NB4 (cell line): ENCODE results near the gene THSD7A.

Experiments
- DNase-seq: peaks from one replicate; pipeline ENCODE4 v3.0.0; 2010; ENCODE audit warnings: low read depth
- H3K4me3 ChIP-seq: one replicate; pipeline ENCODE4 v1.5.1; 2011; ENCODE audit warnings: mild to moderate bottlenecking, low read depth, low read length, moderate library complexity
- MYC ChIP-seq: IDR thresholded peaks from 2 replicates; pipeline ENCODE4 v1.6.1; 2011; ENCODE audit warnings: low read depth, low read length
- POLR2A ChIP-seq: IDR thresholded peaks from 2 replicates; pipeline ENCODE4 v1.6.1; 2011; ENCODE audit warnings: mild to moderate bottlenecking; ENCODE audit not compliant: insufficient read length; ENCODE audit errors: extremely low read depth
- TF ChIP-seq, protein P1 (sequence below): IDR thresholded peaks from 2 replicates; pipeline ENCODE4 v1.6.1; 2011; ENCODE audit warnings: low read depth, low read length
- TF ChIP-seq, protein P2 (sequence below): IDR thresholded peaks from one replicate; pipeline ENCODE4 v1.5.1; 2012; ENCODE audit warnings: low read depth, low read length

Gene THSD7A

DNA sequence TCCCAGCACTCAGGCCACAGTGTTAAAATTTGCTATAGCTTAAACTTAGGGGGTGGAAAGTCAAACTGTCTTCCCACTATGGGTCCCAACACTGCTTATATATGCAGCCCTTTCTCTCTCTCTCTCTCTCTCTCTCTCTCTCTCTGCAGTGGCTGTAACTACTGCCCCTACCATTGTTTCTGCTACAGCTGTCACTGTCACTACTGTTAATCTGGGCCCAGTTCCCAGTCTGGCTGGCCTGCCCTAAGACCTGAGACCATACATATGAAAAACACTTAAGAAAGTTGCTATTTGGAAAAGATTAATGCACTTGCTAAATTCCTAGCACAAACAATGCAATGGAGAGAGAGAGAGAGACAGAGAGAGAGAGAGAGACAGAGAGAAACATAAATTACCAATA is 78.6 kb downstream of the THSD7A start:
- H3K4me3 ChIP-seq: no peak overlapping the region
- TF ChIP-seq, protein P1, sequence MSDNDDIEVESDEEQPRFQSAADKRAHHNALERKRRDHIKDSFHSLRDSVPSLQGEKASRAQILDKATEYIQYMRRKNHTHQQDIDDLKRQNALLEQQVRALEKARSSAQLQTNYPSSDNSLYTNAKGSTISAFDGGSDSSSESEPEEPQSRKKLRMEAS: no peak
- TF ChIP-seq, protein P2, sequence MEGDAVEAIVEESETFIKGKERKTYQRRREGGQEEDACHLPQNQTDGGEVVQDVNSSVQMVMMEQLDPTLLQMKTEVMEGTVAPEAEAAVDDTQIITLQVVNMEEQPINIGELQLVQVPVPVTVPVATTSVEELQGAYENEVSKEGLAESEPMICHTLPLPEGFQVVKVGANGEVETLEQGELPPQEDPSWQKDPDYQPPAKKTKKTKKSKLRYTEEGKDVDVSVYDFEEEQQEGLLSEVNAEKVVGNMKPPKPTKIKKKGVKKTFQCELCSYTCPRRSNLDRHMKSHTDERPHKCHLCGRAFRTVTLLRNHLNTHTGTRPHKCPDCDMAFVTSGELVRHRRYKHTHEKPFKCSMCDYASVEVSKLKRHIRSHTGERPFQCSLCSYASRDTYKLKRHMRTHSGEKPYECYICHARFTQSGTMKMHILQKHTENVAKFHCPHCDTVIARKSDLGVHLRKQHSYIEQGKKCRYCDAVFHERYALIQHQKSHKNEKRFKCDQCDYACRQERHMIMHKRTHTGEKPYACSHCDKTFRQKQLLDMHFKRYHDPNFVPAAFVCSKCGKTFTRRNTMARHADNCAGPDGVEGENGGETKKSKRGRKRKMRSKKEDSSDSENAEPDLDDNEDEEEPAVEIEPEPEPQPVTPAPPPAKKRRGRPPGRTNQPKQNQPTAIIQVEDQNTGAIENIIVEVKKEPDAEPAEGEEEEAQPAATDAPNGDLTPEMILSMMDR: no peak
- TF ChIP-seq POLR2A (no peak), MYC (no peak)
- DNase-seq: no peak

DNA sequence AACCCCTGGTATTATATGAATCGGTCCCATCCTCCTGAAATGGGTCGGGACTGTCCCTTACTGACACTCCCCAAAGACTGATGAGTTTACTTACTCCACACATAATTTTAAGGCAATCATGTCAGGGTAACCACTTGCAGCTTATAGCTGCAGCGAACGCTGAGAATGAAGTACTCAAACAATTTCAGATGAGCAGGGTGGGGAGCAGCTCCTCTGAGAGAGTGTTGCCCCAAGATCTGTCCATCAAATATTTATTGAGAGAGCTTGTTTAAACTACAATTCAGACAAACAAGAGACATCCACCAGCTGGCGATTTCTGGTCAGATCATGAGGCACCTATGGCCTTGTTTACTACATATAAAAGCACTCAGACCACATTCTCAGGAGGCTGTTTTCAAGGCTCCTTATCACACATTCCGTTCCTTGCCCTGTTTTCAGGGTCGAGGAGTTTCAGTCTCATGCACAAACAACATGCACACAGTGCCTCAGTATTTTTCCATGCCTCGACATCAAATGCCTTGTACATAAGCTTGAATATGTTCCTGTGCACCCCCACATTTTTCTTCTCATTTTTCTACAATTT is 80.1 kb downstream of the THSD7A start:
- no peak for DNase-seq
- TF ChIP-seq, protein P2: no peak
- TF ChIP-seq POLR2A (no peak), MYC (no peak)
- TF ChIP-seq, protein P1: no peak
- no peak overlapping the region for H3K4me3 ChIP-seq

DNA sequence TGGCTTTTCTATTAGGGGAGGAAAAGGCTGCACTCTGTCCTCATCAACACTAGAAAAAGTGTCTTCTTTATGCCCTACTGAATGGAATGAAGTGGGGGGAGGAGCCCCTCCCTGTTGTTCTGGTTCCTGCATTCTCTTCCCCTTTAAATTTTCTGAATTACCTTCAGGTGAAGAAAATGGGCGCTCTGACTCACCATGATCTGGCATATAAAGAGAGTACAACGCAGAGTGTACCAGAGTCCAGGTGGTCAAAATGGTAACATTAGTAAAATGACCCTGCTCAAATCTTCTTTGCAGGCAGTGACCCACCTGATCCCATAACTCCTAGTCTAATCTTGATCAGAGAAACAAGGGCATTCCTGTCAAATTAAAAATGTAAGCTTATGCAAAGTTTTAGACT is 80.7 kb downstream of the THSD7A start:
- no peak for TF ChIP-seq MYC
- TF ChIP-seq, protein P1: no peak
- no peak overlapping the region for H3K4me3 ChIP-seq
- DNase-seq: no peak

- DNase-seq: no peak
- H3K4me3 ChIP-seq: no peak overlapping the region
- TF ChIP-seq, protein P2: no peak
- TF ChIP-seq MYC (no peak), POLR2A (no peak)
- TF ChIP-seq, protein P1: no peak
These were observed 81.8 kb downstream of the THSD7A start for GRCh38 chr7:11750191-11750590.

GRCh38 chr7:11749629-11750028 is 82.4 kb downstream of the THSD7A start:
- DNase-seq: no peak
- H3K4me3 ChIP-seq: no peak overlapping the region
- TF ChIP-seq, protein P2: no peak
- TF ChIP-seq, protein P1: no peak
- TF ChIP-seq POLR2A (no peak), MYC (no peak)

DNA sequence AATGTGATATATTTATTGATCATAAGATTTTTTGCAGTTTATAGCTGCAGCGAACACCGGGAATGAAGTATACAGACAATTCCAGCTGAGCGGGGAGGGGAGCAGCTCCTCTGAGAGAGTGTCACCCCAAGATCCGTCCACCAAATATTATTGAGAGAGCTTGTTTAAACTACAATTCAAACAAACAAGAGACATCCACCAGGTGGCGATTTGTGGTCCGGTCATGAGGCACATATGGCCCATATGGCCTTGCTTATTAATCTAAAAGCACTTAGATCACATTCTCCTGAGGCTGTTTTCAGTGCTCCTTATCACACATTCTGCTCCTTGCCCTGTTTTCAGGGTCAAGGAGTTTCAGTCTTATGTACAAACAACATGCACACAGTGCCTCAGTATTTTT is 83.1 kb downstream of the THSD7A start:
- no peak for TF ChIP-seq POLR2A
- TF ChIP-seq, protein P1: no peak
- TF ChIP-seq MYC: no peak
- TF ChIP-seq, protein P2: peak; percentile 20
- peak; percentile 44 for DNase-seq
- no peak overlapping the region for H3K4me3 ChIP-seq
